Hepatocyte (in vitro differentiated cells): ENCODE measurements around the gene MMP20.

Experiments
- EZH2 ChIP-seq: fragments of 200-600 bp; sonication (generic); IDR thresholded peaks from 2 replicates; pipeline ENCODE4 v1.6.1; 2016; ENCODE audit warnings: antibody characterized with exemption, mild to moderate bottlenecking, borderline replicate concordance
- EZH2phosphoT487 ChIP-seq: fragments of 200-600 bp; sonication (generic); IDR thresholded peaks from one replicate; pipeline ENCODE4 v1.6.1; 2018; ENCODE audit warnings: antibody characterized with exemption, mild to moderate bottlenecking, low read depth, moderate library complexity; ENCODE audit not compliant: unreplicated experiment, severe bottlenecking
- TF ChIP-seq, protein P1 (sequence below): fragments of 200-600 bp; sonication (generic); IDR thresholded peaks from 2 replicates; pipeline ENCODE4 v1.5.1; 2016; ENCODE audit warnings: antibody characterized with exemption, mild to moderate bottlenecking; ENCODE audit not compliant: poor library complexity

DNA sequence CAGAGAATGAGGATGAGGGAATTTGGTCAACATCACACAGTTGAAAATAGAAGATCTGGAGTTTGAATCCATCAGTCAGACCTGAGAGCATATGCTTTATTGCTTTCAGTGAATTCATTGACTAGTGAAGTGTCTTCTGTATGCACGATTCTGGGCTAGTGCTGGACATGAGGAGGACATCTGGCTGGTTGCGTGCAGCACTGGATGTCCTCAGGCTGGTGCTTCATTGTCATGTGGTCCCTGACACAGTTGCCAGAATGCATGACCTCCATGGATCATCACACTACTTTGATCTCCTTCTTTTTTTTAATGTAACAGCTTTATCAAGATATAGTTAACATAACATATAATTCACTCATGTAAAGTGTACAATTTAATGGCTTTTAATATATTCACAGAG lies 50.1 kb downstream of the MMP20 start:
- TF ChIP-seq, protein P1, sequence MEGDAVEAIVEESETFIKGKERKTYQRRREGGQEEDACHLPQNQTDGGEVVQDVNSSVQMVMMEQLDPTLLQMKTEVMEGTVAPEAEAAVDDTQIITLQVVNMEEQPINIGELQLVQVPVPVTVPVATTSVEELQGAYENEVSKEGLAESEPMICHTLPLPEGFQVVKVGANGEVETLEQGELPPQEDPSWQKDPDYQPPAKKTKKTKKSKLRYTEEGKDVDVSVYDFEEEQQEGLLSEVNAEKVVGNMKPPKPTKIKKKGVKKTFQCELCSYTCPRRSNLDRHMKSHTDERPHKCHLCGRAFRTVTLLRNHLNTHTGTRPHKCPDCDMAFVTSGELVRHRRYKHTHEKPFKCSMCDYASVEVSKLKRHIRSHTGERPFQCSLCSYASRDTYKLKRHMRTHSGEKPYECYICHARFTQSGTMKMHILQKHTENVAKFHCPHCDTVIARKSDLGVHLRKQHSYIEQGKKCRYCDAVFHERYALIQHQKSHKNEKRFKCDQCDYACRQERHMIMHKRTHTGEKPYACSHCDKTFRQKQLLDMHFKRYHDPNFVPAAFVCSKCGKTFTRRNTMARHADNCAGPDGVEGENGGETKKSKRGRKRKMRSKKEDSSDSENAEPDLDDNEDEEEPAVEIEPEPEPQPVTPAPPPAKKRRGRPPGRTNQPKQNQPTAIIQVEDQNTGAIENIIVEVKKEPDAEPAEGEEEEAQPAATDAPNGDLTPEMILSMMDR = no peak
- no peak for TF ChIP-seq EZH2
- TF ChIP-seq EZH2phosphoT487 = no peak
